ENCODE measurements around the gene AKTIP. TPM values are rescaled to one million over a fixed set of nuclear protein-coding genes. Genes with fewer than 3 reads are reported as not detected.
"Not testable (repeated sequence)": the region's sequence is repeated elsewhere in the genome, so short reads cannot be mapped to it uniquely, and the experiment has no call there.

The AKTIP gene
- 22.4 and 35.6 TPM in 2 replicates for total RNA-seq (2014; rRNA removed; shearing (Covaris generic))

GRCh38 chr16:53502331-53503269, at the start of gene AKTIP:
Gene AKTIP, minus strand, starts transcription at chr16:53503209. Its CDS starts 2,950 bp downstream, at chr16:53500259.
- peak; percentile 19 for DNase-seq (ENCODE audit: low read depth)

- peak; percentile 69 for DNase-seq (ENCODE audit: low read depth)
Measured at GRCh38 chr16:53549970-53550690, 47.1 kb upstream of the AKTIP start.

- DNase-seq (ENCODE audit: low read depth): peak; percentile 24
Measured at GRCh38 chr16:53546988-53547391, 44.0 kb upstream of the AKTIP start.

GRCh38 chr16:53545433-53545832, 42.4 kb upstream of the AKTIP start:
- no peak for DNase-seq (ENCODE audit: low read depth)

GRCh38 chr16:53542283-53542682, 39.3 kb upstream of the AKTIP start:
- DNase-seq (ENCODE audit: low read depth): no peak

GRCh38 chr16:53541326-53541725, 38.3 kb upstream of the AKTIP start:
- DNase-seq (ENCODE audit: low read depth): no peak

- DNase-seq (ENCODE audit: low read depth): not testable (repeated sequence)
Measured at GRCh38 chr16:53539759-53540718, 37.0 kb upstream of the AKTIP start.

GRCh38 chr16:53539346-53539745, 36.3 kb upstream of the AKTIP start:
- DNase-seq (ENCODE audit: low read depth): not testable (repeated sequence)

- DNase-seq (ENCODE audit: low read depth): no peak
Measured at GRCh38 chr16:53537626-53538025, 34.6 kb upstream of the AKTIP start.

GRCh38 chr16:53534206-53534605, 31.2 kb upstream of the AKTIP start:
- DNase-seq (ENCODE audit: low read depth): no peak

GRCh38 chr16:53530741-53531140, 27.7 kb upstream of the AKTIP start:
- no peak for DNase-seq (ENCODE audit: low read depth)

- DNase-seq (ENCODE audit: low read depth): no peak
Measured at GRCh38 chr16:53530046-53530445, 27.0 kb upstream of the AKTIP start.

GRCh38 chr16:53529513-53529912, 26.5 kb upstream of the AKTIP start:
- DNase-seq (ENCODE audit: low read depth): no peak

GRCh38 chr16:53528797-53529196, 25.8 kb upstream of the AKTIP start:
- no peak for DNase-seq (ENCODE audit: low read depth)

- no peak for DNase-seq (ENCODE audit: low read depth)
Measured at GRCh38 chr16:53523971-53524548, 21.1 kb upstream of the AKTIP start.

- DNase-seq (ENCODE audit: low read depth): no peak
Measured at GRCh38 chr16:53523126-53523804, 20.3 kb upstream of the AKTIP start.

GRCh38 chr16:53519417-53520091, 16.5 kb upstream of the AKTIP start:
- DNase-seq (ENCODE audit: low read depth): no peak

- peak; percentile 65 for DNase-seq (ENCODE audit: low read depth)
Measured at GRCh38 chr16:53518550-53519416, 15.8 kb upstream of the AKTIP start.

GRCh38 chr16:53517851-53518250, 14.8 kb upstream of the AKTIP start:
- no peak for DNase-seq (ENCODE audit: low read depth)
